HG03520 (cell line): ENCODE results near the gene LYPD3.
"Not testable (repeated sequence)": the region's sequence is repeated elsewhere in the genome, so short reads cannot be mapped to it uniquely, and the experiment has no call there.

ENCODE experiments used
- ATAC-seq: cut with Tn5 transposase; IDR thresholded peaks from one replicate; pipeline ENCODE4 v1.9.1; 2021; ENCODE audit warnings: mild to moderate bottlenecking, moderate library complexity; ENCODE audit not compliant: unreplicated experiment

The LYPD3 gene

DNA sequence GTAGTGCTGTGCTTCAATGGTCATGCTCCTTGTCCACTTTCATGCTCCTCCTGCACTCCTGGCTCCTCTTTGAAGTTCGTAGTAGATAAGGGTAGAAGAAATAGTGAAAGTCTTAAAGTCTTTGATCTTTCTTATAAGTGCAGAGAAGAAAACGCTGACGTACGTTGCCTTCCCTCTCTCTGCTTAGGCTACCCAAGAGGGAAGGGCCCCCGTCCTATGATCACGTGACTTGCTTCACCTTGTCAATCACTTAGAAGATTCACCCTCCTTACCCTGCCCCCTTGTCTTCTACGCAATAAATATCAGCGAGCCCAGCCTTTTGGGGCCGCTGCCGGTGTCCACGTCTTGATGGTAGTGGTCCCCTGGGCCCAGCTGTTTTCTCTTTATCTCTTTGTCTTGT lies 28.1 kb downstream of the LYPD3 start:
- not testable (repeated sequence) for ATAC-seq

GRCh38 chr19:43435775-43436174 lies 29.6 kb downstream of the LYPD3 start:
- ATAC-seq, result no peak

DNA sequence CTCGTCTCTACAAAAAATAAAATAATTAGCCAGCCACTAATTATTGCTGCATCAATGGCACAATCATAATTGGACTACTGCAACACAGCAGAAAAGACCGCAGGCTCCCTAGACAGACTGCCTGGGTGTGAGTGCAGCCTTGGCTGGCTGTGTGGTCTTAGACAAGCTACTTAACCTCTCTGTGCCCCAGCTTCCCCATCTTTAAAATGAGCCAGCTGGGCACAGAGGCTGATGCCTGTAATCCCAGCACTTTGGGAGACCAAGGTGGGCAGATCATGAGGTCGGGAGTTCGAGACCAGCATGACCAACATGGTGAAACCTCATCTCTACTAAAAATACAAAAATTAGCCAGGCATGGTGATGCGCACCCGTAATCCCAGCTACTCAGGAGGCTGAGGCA lies 31.7 kb downstream of the LYPD3 start:
- ATAC-seq, result no peak

- no peak for ATAC-seq
Observed at GRCh38 chr19:43433358-43433673, 32.1 kb downstream of the LYPD3 start.

GRCh38 chr19:43430976-43431375 lies 34.4 kb downstream of the LYPD3 start:
- no peak for ATAC-seq

DNA sequence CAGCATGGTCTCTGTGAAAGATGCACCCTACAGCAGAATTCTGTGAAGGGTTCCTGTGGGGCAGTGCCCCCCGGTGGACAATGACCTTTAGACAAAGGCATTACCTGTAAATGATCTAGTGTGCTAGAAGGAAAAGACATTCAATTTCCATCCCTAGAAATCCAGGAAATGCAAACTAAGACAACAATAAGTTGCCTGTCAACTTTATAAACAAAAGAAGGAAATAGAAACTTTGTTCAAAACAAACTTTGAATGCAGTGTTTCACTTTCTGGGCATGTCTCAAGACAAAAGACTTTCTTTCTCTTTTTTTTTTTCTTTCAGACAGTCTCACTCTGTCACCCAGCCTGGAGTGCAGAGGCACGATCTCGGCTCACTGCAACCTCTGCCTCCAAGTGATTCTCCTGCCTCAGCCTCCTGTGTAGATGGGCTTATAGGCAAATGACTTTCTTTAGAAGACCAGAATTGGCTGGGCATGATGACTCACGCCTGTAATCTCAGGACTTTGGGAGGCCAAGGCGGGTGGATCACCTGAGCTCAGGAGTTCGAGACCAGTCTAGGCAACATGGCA lies 35.2 kb downstream of the LYPD3 start:
- no peak for ATAC-seq

DNA sequence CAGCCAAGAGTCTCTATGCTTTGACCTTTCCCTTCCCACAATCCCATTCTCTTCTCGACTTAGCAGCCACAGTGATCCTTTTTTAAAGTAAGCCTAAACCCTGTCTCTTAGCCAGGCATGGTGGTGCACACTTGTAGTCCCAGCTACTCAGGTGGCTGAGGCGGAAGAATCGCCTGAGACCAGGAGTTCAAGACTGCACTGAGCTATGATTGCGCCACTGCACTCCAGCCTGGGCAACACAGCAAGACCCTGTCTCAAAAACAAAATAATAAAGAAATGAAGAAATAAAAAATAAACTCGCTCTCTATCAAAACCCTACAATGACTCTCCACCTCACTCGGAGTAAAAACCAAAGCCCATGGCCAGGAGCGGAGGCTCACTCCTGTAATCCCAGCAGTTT lies 36.0 kb downstream of the LYPD3 start:
- ATAC-seq, result no peak

- ATAC-seq, result no peak
Observed at GRCh38 chr19:43425567-43426392, 39.6 kb downstream of the LYPD3 start.

GRCh38 chr19:43423779-43424178 lies 41.6 kb downstream of the LYPD3 start:
- no peak for ATAC-seq

- ATAC-seq, result no peak
Observed at GRCh38 chr19:43422689-43423066, 42.7 kb downstream of the LYPD3 start.

- no peak for ATAC-seq
Observed at GRCh38 chr19:43422000-43422688, 43.3 kb downstream of the LYPD3 start.

DNA sequence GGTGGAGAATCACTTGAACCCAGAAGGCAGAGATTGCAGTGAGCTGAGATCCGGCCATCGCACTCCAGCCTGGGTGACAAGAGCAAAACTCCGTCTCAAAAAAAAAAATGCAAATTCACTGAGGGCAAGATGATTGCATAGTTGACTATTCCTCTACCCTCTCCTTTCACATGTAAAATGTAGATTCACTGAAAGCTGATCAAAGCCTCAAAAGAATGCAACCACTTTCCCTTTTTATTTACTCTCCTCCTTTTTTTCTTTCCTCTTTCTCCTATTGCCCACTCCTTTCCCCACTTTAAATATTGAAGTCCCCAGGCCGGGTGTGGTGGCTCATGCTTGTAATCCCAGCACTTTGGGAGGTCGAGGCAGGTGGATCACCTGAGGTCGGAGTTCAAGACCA lies 44.5 kb downstream of the LYPD3 start:
- ATAC-seq, result no peak

DNA sequence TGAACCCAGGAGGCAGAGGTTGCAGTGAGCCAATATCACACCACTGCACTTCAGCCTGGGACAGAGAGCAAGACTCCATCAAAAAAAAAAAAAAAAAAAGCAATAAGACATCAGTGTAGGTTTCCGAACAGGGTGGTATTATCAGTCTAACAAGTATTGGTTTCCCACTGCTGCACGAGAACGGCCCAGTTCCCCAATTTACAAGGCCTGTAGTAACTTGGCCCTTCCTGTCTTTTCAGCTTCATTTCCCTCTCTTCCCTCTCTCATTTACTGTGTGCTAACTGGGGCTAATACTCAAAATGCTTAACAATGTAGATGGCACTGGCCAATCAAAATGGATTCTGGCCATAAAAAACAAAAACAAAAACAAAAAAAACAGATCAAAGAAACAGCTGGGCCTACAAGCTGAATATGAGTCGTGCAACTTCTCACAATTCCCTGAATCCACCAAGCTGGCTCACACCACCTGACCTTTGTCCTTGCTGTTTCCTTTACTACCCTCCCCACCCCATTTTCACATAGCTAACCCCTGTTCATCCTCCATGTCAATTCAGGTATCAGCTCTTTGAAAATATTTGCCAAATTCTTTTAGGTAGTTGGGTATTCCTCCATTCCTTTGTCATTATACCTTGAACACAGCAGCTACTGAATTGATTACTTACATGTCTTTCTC lies 48.3 kb downstream of the LYPD3 start:
- no peak for ATAC-seq

GRCh38 chr19:43414554-43414953 lies 50.9 kb downstream of the LYPD3 start, which contains the start of gene TEX101:
Gene TEX101, plus strand, starts transcription at chr19:43414890. Its CDS starts 1,030 bp downstream, at chr19:43415920.
- no peak for ATAC-seq

GRCh38 chr19:43412441-43412840 lies 53.0 kb downstream of the LYPD3 start:
- no peak for ATAC-seq
